HL-60/S4 (cell line): ENCODE measurements around the gene CAD.
"Not testable (repeated sequence)": the region's sequence is repeated elsewhere in the genome, so short reads cannot be mapped to it uniquely, and the experiment has no call there.

Experiments
- in situ Hi-C: fragments of 300-500 bp; cut with MboI; formaldehyde crosslinking; loops from 2 replicates; pipeline ENCODE4 v1.14.3; 2022; ENCODE audit warnings: low sequenced_read_pairs

The CAD gene

DNA sequence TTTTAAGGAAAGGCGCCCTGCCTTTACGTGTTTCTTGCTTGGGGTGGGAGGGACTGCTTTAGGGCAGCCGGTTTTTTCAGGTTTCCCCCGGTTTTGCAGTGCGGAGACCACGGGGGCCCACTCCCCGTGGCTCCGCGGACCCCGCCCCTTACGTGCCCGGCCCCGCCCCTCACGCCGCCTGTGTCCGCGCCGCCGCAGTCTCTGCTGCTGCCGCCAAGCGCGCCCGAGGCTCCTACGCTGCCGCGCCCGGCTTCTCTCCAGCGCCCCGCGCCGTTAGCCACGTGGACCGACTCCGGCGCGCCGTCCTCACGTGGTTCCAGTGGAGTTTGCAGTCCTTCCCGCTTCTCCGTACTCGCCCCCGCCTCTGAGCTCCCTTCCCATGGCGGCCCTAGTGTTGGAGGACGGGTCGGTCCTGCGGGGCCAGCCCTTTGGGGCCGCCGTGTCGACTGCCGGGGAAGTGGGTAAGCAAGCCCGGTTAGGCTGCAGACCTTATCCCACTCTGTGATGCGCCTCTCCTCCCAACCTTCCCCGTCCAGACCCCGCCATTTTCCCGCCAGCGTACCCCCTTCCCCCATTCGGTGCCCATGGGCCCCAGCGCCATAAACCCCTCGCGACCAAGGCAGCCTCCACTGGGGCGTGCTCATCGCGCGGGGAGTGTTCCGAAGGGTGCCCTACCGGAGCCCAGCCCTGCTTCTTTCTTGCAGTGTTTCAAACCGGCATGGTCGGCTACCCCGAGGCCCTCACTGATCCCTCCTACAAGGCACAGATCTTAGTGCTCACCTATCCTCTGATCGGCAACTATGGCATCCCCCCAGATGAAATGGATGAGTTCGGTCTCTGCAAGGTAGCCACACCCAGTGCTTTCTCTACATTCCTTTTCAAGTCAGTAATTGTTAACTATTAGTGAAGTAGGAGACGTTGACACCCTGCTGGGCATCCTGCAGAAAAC is at the start of gene CAD:
TSS of gene CAD (plus strand) at position 197 of the 949 bp plus-strand sequence. CDS start at position 380, 183 bp downstream.
- in situ Hi-C loops = no loop called here

- in situ Hi-C loops = no loop called here
These were observed 46.4 kb upstream of the CAD start for GRCh38 chr2:27170581-27171337.

GRCh38 chr2:27171351-27171848 is 45.8 kb upstream of the CAD start:
- in situ Hi-C loops = no loop called here

GRCh38 chr2:27174638-27175037 is 42.5 kb upstream of the CAD start:
- in situ Hi-C loops = no loop called here

GRCh38 chr2:27175330-27175729 is 41.8 kb upstream of the CAD start:
- in situ Hi-C loops = no loop called here

DNA sequence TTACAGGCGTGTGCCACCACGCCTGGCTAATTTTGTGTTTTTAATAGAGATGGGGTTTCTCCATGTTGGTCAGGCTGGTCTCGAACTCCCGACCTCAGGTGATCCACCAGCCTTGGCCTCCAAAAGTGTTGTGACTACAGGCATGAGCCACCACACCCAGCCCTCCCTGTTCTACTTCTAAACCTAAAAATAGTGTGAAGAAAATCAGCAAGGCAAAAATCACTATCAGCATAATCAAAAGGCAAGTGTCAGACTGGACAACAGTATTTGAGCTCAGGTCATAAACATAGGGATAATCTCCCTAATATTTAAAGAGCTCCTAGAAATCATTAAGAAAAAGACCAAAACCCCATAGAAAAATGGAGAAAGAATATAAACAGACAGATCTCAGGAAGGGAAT is 41.4 kb upstream of the CAD start:
- in situ Hi-C loops = not testable (repeated sequence)

- in situ Hi-C loops = no loop called here
These were observed 39.5 kb upstream of the CAD start for GRCh38 chr2:27177441-27178351.

- in situ Hi-C loops = no loop called here
These were observed 38.7 kb upstream of the CAD start for GRCh38 chr2:27178469-27178868.

DNA sequence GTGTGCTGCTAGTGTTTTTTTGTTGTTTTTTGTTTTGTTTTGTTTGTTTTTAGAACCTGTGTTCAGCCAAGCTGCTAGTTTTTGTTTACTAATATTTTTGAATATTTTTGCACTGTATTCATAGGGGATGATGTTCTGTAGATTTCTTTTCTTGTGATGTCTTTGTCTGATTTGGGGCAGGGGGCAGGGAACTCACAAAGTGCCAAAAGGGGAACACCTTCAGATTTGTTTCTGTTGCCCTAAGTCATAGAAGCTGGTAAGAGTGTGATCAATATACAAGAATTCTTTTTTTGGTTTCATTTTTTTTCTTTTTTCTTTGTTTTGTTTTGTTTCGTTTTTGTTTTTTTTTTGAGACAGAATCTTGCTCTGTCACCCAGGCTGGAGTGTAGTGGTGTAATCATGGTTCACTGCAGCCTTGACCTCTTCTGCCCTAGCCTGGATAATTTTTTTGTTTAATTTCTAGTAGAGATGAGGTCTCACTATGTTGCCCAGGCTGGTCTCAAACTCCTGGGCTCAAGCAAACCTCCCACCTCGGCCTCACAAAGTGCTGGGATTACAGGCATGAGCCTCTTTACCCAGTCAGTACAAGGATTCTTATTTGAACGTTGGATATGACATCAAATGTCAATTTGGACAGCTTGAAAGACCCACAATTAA is 37.7 kb upstream of the CAD start:
- in situ Hi-C loops = no loop called here

GRCh38 chr2:27182346-27182745 is 34.8 kb upstream of the CAD start:
- in situ Hi-C loops = no loop called here

DNA sequence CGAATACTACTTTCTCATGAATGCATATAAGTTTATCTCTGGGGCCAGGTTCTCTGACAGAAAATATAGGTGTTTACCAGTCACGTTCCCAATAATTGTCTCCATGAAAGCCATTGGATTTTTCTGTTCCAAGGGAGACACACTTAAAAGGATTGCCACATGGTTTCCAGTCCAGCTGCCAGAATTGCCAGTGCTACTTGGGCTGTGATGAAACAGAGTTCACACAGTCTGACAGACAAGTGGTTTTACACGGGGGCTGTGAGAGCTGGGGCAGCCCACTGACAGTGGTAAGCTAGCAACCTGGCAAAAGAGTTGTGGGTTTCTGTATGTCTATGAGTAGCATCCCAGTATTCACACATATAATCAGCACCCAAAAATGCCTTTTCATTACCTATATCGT is 33.1 kb upstream of the CAD start:
- in situ Hi-C loops = no loop called here

DNA sequence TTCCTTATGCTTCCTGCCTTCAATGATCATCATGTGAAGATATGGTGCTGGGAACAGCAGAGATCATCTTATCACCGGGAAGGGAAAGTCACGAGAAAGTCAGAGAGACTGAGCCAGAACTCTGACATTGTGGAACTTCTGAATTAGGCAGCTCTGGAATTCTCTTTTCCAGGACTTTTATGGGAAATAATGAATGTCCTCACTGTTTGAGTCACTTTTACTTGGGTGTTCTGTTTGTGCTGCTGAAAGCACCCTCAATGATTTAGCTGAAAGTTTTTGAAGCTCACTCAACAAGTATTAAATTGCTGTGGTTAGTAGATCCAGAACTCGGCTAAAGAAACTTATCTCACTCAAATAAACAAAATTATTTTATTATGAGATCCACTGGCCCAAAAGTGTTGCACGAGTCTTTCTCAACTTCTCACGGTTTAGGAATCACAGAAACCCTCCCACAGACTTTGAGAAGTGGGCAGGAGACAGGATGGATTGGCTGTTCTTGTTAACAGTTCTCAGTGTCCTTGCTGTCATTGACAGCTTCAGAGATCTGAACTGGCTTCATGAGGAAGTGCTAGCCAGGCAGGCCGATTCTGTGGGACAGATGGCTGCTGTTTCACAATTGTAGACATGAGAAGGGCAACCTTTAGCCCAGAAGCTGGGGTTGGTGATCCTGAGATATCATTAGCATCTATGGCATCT is 31.7 kb upstream of the CAD start:
- in situ Hi-C loops = no loop called here

DNA sequence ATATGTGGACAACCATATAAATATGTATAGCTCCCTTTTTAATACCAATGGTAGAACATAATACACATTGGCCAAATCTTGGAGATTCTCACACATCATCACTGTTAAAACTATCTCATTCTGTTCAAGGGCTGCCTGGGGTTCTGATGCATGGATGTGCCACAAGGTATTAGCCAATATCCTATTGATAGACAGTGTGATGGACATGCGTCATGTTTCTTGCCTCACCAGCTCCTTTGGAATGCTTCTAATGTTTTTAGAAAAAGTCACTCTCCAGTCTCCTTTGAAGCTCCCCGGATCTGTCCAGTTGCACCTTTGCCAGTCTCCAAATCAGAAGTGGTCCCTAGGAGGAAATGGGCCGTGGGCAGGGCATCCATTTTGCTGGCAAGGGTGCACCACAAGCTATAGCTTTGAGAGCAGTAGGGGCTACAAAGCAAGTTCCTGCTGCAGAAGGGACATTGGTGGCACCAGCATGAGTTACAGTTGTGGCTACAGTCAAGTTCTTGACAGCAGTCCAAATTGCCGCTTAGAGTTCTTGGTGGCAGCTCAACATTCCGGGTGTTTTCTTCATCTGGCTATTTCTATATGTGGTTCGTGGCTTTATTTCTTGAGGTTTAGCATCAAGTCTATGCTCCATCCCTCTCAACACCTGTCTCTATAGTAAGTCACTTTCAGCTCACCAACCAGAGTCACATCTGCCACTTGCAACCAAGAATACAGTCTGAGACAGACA is 30.4 kb upstream of the CAD start:
- in situ Hi-C loops = no loop called here

GRCh38 chr2:27189989-27190388 is 27.2 kb upstream of the CAD start:
- in situ Hi-C loops = no loop called here

GRCh38 chr2:27191070-27191829 is 25.9 kb upstream of the CAD start:
- in situ Hi-C loops = no loop called here

DNA sequence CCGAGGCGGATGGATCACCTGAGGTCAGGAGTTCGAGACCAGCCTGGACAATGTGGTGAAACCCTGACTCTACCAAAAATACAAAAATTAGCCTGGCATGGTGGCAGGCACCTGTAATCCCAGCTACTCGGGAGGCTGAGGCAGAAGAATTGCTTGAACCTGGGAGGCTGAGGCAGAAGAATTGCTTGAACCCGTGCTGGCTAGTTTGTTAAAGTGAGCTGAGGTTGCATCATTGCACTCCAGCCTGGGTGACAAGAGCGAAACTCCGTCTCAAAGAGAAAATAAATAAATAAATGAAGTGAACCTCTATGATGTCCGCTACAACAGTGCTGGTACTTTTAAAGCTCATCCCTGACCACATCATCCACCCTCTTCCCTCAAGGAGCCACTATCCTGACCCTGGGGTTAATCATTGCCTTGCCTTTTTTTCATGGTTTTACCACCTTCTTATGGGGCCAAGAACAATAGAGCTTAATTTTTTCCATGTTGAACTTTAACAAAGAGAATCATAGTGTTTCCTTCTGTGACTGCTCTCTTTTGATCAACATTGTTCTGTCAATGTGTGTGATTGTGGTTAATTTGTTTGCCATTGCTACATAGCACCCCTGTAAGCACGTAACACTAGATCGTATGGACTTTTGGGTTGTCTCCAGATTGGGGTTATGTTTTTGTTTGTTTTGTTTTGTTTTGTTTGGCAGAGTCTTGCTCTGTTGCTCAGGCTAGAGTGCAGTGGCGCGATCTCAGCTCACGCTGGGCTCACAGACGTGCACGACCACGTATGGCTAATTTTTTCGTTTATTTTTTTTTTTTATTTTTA is 22.4 kb upstream of the CAD start:
- in situ Hi-C loops = no loop called here

DNA sequence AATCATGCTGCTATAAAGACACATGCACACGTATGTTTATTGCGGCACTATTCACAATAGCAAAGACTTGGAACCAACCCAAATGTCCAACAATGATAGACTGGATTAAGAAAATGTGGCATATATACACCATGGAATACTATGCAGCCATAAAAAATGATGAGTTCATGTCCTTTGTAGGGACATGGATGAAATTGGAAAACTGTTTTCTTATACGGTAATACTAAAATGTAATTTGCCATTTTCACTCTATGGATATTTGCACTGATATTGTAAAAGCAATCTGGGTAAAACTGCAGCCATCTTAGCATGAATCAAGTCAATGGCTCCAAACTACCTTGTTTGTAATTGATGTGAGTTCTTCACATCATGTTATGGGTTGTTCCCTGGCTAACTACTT is 21.4 kb upstream of the CAD start:
- in situ Hi-C loops = not testable (repeated sequence)
